B cell (primary cell): Measurements from ENCODE around the gene LOX. TPM values are rescaled to one million over a fixed set of nuclear protein-coding genes. Genes with fewer than 3 reads are reported as not detected.

Experiments
- ATAC-seq: fragments of 200-7000 bp; cut with Tn5 transposase; one replicate; pipeline ENCODE4 v1.10.0; 2021; ENCODE audit warnings: low read depth, mild to moderate bottlenecking, moderate number of reproducible peaks, moderate library complexity
- CTCF ChIA-PET: fragments of 350-600 bp; sonication (Branson Sonifier 250); formaldehyde crosslinking; loops from one replicate; lab custom pipeline; 2021; ENCODE audit warnings: antibody characterized with exemption, inconsistent platforms; lab: Charles Lee
- POLR2A ChIA-PET: fragments of 350-600 bp; sonication (Branson Sonifier 250); formaldehyde crosslinking; loops from one replicate; lab custom pipeline; 2021; ENCODE audit warnings: antibody characterized with exemption; lab: Charles Lee
- DNase-seq: peaks from one replicate; pipeline ENCODE4 v3.0.0; 2013
- H2AFZ ChIP-seq: 2 replicates; pipeline ENCODE4 v1.6.1; 2012; ENCODE audit warnings: mild to moderate bottlenecking, low read depth, low read length; ENCODE audit not compliant: insufficient read depth, poor library complexity, severe bottlenecking
- H3K27ac ChIP-seq, 2 donors: 1 replicate in 1 of 2; 2 replicates in 1 of 2; pipeline ENCODE4 v1.5.1; 2012 to 2013; ENCODE audit warnings: low read length in 2 of 2, mild to moderate bottlenecking in 2 of 2, moderate library complexity in 1 of 2
- H3K27me3 ChIP-seq, 4 experiments: fragments of 200-600 bp in 1 of 4; sonication (generic) in 1 of 4; replicated peaks in 1 of 4; 1 replicate in 2 of 4; 2 replicates in 2 of 4; pipeline versions ENCODE4 v1.6.1 to v1.7.0; 2013 to 2016; ENCODE audit warnings: low read length in 3 of 4, mild to moderate bottlenecking in 2 of 4, mixed read lengths in 1 of 4, moderate library complexity in 1 of 4; ENCODE audit not compliant: insufficient read depth in 4 of 4, control insufficient read depth in 3 of 4; ENCODE audit errors: control extremely low read depth in 1 of 4
- H3K36me3 ChIP-seq, 2 experiments: replicated peaks in 1 of 2; 1 replicate in 1 of 2; 2 replicates in 1 of 2; pipeline versions ENCODE4 v1.6.1 to v1.7.1; 2013; ENCODE audit warnings: low read length in 1 of 2; ENCODE audit not compliant: insufficient read depth in 2 of 2, control insufficient read depth in 1 of 2; ENCODE audit errors: control extremely low read depth in 1 of 2, extremely low read depth in 1 of 2
- H3K4me1 ChIP-seq, 2 donors: fragments of 200-600 bp in 1 of 2; sonication (generic) in 1 of 2; 1 replicate in 1 of 2; 2 replicates in 1 of 2; pipeline versions ENCODE4 v1.5.1 to v1.6.1; 2013 to 2017; ENCODE audit warnings: low read length in 2 of 2; ENCODE audit not compliant: control insufficient read depth in 2 of 2, insufficient read depth in 2 of 2
- H3K4me2 ChIP-seq: replicated peaks from 2 replicates; pipeline ENCODE3; 2012; ENCODE audit warnings: mild to moderate bottlenecking, low read depth, low read length; ENCODE audit not compliant: poor library complexity, severe bottlenecking
- H3K4me3 ChIP-seq, 5 experiments: fragments of 200-600 bp in 1 of 5; sonication (generic) in 1 of 5; 1 replicate in 3 of 5; 2 replicates in 2 of 5; pipeline versions ENCODE4 v1.5.1 to v1.7.0; 2011 to 2016; ENCODE audit warnings: low read length in 4 of 5, mild to moderate bottlenecking in 4 of 5, low read depth in 2 of 5, control low read depth in 1 of 5, moderate library complexity in 1 of 5; ENCODE audit not compliant: insufficient read depth in 1 of 5; ENCODE audit errors: control extremely low read depth in 1 of 5, extremely low read depth in 1 of 5
- H3K79me2 ChIP-seq: fragments of 200-600 bp; sonication (generic); one replicate; pipeline ENCODE4 v1.6.0; 2016; ENCODE audit warnings: low read length; ENCODE audit not compliant: control insufficient read depth, insufficient read depth
- H3K9ac ChIP-seq: fragments of 200-600 bp; sonication (generic); 2 replicates; pipeline ENCODE4 v1.6.1; 2017; ENCODE audit warnings: mild to moderate bottlenecking, low read length, moderate library complexity
- H3K9me3 ChIP-seq, 3 donors: one replicate each; pipeline versions ENCODE4 v1.6.1 to v1.7.1; 2013; ENCODE audit warnings: low read length in 2 of 3; ENCODE audit not compliant: control insufficient read depth in 2 of 3, insufficient read depth in 1 of 3; ENCODE audit errors: control extremely low read depth in 1 of 3
- H4K20me1 ChIP-seq: 2 replicates; pipeline ENCODE4 v1.6.0; 2012; ENCODE audit warnings: mild to moderate bottlenecking, low read length; ENCODE audit not compliant: insufficient read depth, control insufficient read depth, poor library complexity, severe bottlenecking
- H3K27ac Mint-ChIP-seq: one replicate; pipeline ENCODE4 v1.8.0; 2021; ENCODE audit warnings: mixed read lengths
- H3K27me3 Mint-ChIP-seq: one replicate; pipeline ENCODE4 v1.8.0; 2021; ENCODE audit warnings: mixed read lengths
- H3K4me1 Mint-ChIP-seq: one replicate; pipeline ENCODE4 v1.8.0; 2021; ENCODE audit warnings: mixed read lengths
- H3K4me3 Mint-ChIP-seq: one replicate; pipeline ENCODE4 v1.8.0; 2021; ENCODE audit warnings: mixed read lengths
- H3K9me3 Mint-ChIP-seq: one replicate; pipeline ENCODE4 v1.8.0; 2022; ENCODE audit warnings: mixed read lengths; ENCODE audit not compliant: insufficient read depth
- EZH2 ChIP-seq: IDR thresholded peaks from 2 replicates; pipeline ENCODE4 v1.6.1; 2012; ENCODE audit warnings: borderline replicate concordance, low read depth, mild to moderate bottlenecking, moderate library complexity, low read length; ENCODE audit not compliant: insufficient read depth, poor library complexity, severe bottlenecking
- WGBS: methylation state at CpG from one replicate; pipeline ENCODE4 v1.1.5; 2013; ENCODE audit warnings: missing lambda C conversion rate; ENCODE audit not compliant: insufficient coverage; 5-methylcytosine and 5-hydroxymethylcytosine counted together
- intact Hi-C: fragments of 100-400 bp; cut with micrococcal nuclease; formaldehyde crosslinking; loops from one replicate; pipeline ENCODE4 v1.10.0; 2022
- polyA plus RNA-seq: library from polyadenylated mRNA; depleted of rRNA; stranded (reverse); fragments of >200 nt; gene quantifications from 2 replicates; pipeline ENCODE4 v1.2.3, GENCODE V29; 2012
- total RNA-seq, 2 donors: library from RNA; stranded (reverse); fragments of 120-200 nt in 1 of 2; gene quantifications; 1 replicate in 1 of 2; 2 replicates in 1 of 2; pipeline versions ENCODE4 v1.2.3 to v1.2.4, GENCODE V29; 2013 to 2022
- TF ChIP-seq, protein P1 (sequence below): fragments of 200-600 bp; IDR thresholded peaks from one replicate; pipeline ENCODE4 v1.8.0; 2022; ENCODE audit warnings: antibody characterized with exemption, mild to moderate bottlenecking

The LOX gene
- total and polyA plus RNA-seq, 2 donors (not counting 1 experiment from before 2014, with no cell fraction given), result not detected

DNA sequence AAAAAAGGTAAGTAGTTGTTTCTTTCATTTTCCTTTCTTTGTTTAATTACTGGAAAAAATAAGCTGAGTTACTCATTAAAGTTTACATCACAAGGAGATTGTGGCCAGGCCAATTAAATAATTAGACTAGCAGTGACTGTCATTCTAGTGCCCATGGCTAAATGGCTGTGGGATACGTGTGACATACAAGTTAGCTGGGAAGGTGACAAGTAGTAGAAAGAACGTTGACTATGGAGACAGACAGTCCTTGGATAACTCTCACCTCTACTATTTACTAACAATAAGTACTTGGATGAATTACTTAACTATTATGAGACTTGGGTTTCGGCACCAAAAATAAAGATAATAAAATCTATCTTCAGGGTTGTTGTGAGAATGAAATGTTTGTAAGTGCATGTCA lies 7.0 kb upstream of the LOX start:
- no CpG with 5 or more reads among the region's 3 CpGs for whole genome bisulfite sequencing

DNA sequence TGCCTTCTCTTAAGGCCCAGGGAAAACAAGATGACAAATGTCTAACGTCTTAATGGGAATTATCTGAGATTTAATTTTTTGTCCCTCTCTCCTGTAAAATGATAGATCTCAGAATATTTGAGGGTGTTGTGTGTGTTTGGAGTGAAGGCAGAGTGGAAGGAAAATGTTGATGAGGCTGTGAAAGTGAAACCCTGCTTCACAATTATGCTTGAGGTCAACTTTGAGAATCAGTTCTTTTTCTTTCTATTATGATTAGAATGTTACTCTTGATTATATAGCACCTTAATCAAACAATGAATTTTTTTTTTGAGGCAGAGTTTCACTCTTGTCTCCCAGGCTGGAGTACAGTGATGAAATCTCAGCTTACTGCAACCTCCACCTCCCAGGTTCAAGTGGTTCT lies 5.5 kb upstream of the LOX start:
- H3K27me3 Mint-ChIP-seq, result peaks cover 36% of the 10 kb centered on the region
- intact Hi-C loops, result no loop called here
- no peak overlapping the region for H3K27ac ChIP-seq
- no peaks in the 10 kb centered on the region for H3K9me3 Mint-ChIP-seq
- no peak for ATAC-seq
- H4K20me1 ChIP-seq, result no peaks in the 10 kb centered on the region
- ChIA-PET CTCF (no interaction called here), POLR2A (no interaction called here)
- no peaks in the 10 kb centered on the region for H3K4me1 Mint-ChIP-seq
- H3K9me3 ChIP-seq, result no peaks in the 10 kb centered on the region
- no peak overlapping the region for H3K4me3 ChIP-seq
- no peaks in the 10 kb centered on the region for H3K36me3 ChIP-seq
- no peaks in the 10 kb centered on the region for H3K4me1 ChIP-seq
- H2AFZ ChIP-seq, result no peak overlapping the region
- H3K9ac ChIP-seq, result no peak overlapping the region
- peaks cover 0 to 11% (median 5%) of the 10 kb centered on the region in 4 experiments for H3K27me3 ChIP-seq
- no peaks in the 10 kb centered on the region for H3K79me2 ChIP-seq
- no peak for DNase-seq
- no peak for TF ChIP-seq EZH2
- TF ChIP-seq, protein P1, sequence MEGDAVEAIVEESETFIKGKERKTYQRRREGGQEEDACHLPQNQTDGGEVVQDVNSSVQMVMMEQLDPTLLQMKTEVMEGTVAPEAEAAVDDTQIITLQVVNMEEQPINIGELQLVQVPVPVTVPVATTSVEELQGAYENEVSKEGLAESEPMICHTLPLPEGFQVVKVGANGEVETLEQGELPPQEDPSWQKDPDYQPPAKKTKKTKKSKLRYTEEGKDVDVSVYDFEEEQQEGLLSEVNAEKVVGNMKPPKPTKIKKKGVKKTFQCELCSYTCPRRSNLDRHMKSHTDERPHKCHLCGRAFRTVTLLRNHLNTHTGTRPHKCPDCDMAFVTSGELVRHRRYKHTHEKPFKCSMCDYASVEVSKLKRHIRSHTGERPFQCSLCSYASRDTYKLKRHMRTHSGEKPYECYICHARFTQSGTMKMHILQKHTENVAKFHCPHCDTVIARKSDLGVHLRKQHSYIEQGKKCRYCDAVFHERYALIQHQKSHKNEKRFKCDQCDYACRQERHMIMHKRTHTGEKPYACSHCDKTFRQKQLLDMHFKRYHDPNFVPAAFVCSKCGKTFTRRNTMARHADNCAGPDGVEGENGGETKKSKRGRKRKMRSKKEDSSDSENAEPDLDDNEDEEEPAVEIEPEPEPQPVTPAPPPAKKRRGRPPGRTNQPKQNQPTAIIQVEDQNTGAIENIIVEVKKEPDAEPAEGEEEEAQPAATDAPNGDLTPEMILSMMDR, result no peak
- WGBS, result no CpG with 5 or more reads among the region's 1 CpG
- no peak overlapping the region for H3K4me2 ChIP-seq
- H3K27ac Mint-ChIP-seq, result no peak overlapping the region
- no peak overlapping the region for H3K4me3 Mint-ChIP-seq

More for the DNA sequence above, 7.0 kb upstream of the LOX start:
- Mint-ChIP-seq H3K27ac (no peak overlapping the region), H3K9me3 (no peaks in the 10 kb centered on the region), H3K27me3 (peaks cover 27% of the 10 kb centered on the region), H3K4me1 (no peaks in the 10 kb centered on the region), H3K4me3 (no peak overlapping the region)
- ChIA-PET POLR2A (no interaction called here), CTCF (no interaction called here)
- no peaks in the 10 kb centered on the region for H3K9me3 ChIP-seq
- no peaks in the 10 kb centered on the region for H3K79me2 ChIP-seq
- H3K4me1 ChIP-seq, result no peaks in the 10 kb centered on the region
- no peak overlapping the region for H2AFZ ChIP-seq
- TF ChIP-seq, protein P1, result no peak
- no peak for TF ChIP-seq EZH2
- intact Hi-C loops, result no loop called here
- no peak overlapping the region for H3K4me3 ChIP-seq
- DNase-seq (no peak), ATAC-seq (no peak)
- H3K27me3 ChIP-seq, result peaks cover 0 to 3% (median 0%) of the 10 kb centered on the region in 4 experiments
- H4K20me1 ChIP-seq, result no peaks in the 10 kb centered on the region
- H3K4me2 ChIP-seq, result no peak overlapping the region
- no peaks in the 10 kb centered on the region for H3K36me3 ChIP-seq
- no peak overlapping the region for H3K27ac ChIP-seq
- H3K9ac ChIP-seq, result no peak overlapping the region
